ENCODE data around the gene FNDC11.

The FNDC11 gene, protein sequence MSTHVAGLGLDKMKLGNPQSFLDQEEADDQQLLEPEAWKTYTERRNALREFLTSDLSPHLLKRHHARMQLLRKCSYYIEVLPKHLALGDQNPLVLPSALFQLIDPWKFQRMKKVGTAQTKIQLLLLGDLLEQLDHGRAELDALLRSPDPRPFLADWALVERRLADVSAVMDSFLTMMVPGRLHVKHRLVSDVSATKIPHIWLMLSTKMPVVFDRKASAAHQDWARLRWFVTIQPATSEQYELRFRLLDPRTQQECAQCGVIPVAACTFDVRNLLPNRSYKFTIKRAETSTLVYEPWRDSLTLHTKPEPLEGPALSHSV

DNA sequence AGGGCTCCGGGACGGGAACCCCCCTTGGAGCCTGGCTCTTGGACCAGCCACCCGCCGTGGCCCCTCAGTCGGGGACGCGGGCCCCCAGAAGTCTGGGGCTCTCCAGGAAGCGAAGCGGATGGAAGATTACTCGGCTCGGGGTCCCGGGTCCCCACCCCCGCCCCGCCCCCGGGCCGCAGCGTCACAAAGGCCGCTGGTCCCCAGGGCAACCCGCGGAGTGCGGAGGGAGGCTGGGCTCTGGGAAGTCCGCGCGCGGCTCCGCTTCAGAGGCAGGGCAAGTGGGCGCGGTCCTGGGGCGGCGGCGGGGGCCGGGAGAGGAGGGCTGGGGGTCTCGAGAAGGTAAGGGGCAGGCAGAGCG lies at the start of gene FNDC11:
Gene FNDC11, plus strand, starts transcription at position 227 of the 358 bp plus-strand sequence. CDS start 1,505 bp downstream, outside the sequence.
- Histone ChIP-seq H3K4me3 (IDR thresholded peaks at IDR 0.05; ENCODE audit: insufficient read depth, low read depth, low read length) (no peak within 1 kb of the TSS), H3K79me2 (ENCODE audit: insufficient read depth, low read depth) (no peaks in the 10 kb centered on the region), H3K27ac (no peak within 1 kb of the TSS), H3K9ac (no peak within 1 kb of the TSS), H2AFZ (ENCODE audit: low read depth) (peak within 1 kb of the TSS; percentile 64), H3K27me3 (ENCODE audit: insufficient read depth, low read depth) (peaks cover 73% of the 10 kb centered on the region), H3K4me2 (peak within 1 kb of the TSS; percentile 89), H4K20me1 (ENCODE audit: insufficient read depth) (no peaks in the 10 kb centered on the region), H3K36me3 (ENCODE audit: insufficient read depth) (no peaks in the 10 kb centered on the region), H3K4me1 (ENCODE audit: low read depth, poor library complexity, severe bottlenecking) (peaks cover 17% of the 10 kb centered on the region)
- TF ChIP-seq, protein P1, sequence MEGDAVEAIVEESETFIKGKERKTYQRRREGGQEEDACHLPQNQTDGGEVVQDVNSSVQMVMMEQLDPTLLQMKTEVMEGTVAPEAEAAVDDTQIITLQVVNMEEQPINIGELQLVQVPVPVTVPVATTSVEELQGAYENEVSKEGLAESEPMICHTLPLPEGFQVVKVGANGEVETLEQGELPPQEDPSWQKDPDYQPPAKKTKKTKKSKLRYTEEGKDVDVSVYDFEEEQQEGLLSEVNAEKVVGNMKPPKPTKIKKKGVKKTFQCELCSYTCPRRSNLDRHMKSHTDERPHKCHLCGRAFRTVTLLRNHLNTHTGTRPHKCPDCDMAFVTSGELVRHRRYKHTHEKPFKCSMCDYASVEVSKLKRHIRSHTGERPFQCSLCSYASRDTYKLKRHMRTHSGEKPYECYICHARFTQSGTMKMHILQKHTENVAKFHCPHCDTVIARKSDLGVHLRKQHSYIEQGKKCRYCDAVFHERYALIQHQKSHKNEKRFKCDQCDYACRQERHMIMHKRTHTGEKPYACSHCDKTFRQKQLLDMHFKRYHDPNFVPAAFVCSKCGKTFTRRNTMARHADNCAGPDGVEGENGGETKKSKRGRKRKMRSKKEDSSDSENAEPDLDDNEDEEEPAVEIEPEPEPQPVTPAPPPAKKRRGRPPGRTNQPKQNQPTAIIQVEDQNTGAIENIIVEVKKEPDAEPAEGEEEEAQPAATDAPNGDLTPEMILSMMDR (conservative IDR thresholded peaks at IDR 0.05; ENCODE audit: low read depth, low read length): no peak

DNA sequence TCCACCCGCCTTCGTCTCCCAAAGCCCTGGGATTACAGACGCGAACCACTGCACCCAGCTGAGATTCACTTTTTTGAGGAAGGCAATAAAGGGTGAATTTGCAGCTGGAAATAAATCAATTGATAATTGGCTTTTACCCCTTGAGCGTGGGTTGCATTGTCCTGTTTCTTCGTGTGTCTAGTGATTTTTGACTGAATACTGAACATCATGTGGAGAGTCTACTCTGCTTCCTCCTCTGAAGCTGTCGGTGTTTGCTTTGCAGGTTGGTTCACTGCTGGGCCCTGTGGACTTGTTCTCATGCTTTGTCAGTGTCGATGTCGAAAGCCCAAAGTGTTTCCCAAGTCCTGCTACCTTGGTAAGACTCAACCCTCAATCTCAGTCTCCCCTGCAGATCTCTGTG lies 49.3 kb upstream of the FNDC11 start:
- Histone ChIP-seq H3K79me2 (ENCODE audit: insufficient read depth, low read depth) (no peaks in the 10 kb centered on the region), H3K36me3 (ENCODE audit: insufficient read depth) (no peaks in the 10 kb centered on the region), H3K27me3 (ENCODE audit: insufficient read depth, low read depth) (peaks cover 91% of the 10 kb centered on the region), H3K4me2 (no peak overlapping the region), H3K4me1 (ENCODE audit: low read depth, poor library complexity, severe bottlenecking) (peaks cover 3% of the 10 kb centered on the region), H3K27ac (no peak overlapping the region), H2AFZ (ENCODE audit: low read depth) (no peak overlapping the region), H3K9ac (no peak overlapping the region), H3K4me3 (IDR thresholded peaks at IDR 0.05; ENCODE audit: insufficient read depth, low read depth, low read length) (no peak overlapping the region), H4K20me1 (ENCODE audit: insufficient read depth) (no peaks in the 10 kb centered on the region)
- TF ChIP-seq, protein P1 (conservative IDR thresholded peaks at IDR 0.05; ENCODE audit: low read depth, low read length): no peak

DNA sequence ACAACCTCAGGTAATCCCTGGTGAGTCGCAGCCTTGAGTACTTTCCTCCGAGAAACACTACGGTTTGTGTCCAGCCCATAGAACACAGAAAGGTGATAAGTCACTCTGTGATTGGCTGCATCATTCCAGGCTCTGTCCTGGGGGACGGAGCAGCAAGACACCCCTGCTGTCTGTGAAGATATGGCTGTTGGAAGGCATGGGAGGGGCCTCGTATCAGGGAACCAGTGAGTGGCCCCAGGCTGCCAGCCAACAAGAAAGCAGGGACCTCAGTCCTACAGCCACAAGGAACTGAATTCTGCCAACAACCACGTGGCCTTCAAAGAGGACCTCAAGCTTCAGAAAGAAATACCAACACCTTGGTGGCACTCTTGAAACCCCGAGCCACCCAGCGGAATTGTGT lies 48.7 kb upstream of the FNDC11 start:
- TF ChIP-seq, protein P1 (conservative IDR thresholded peaks at IDR 0.05; ENCODE audit: low read depth, low read length): no peak
- Histone ChIP-seq H2AFZ (ENCODE audit: low read depth) (no peak overlapping the region), H3K4me1 (ENCODE audit: low read depth, poor library complexity, severe bottlenecking) (peaks cover 3% of the 10 kb centered on the region), H3K79me2 (ENCODE audit: insufficient read depth, low read depth) (no peaks in the 10 kb centered on the region), H3K27me3 (ENCODE audit: insufficient read depth, low read depth) (peaks cover 95% of the 10 kb centered on the region), H3K9ac (no peak overlapping the region), H4K20me1 (ENCODE audit: insufficient read depth) (no peaks in the 10 kb centered on the region), H3K36me3 (ENCODE audit: insufficient read depth) (no peaks in the 10 kb centered on the region), H3K27ac (no peak overlapping the region), H3K4me2 (no peak overlapping the region), H3K4me3 (IDR thresholded peaks at IDR 0.05; ENCODE audit: insufficient read depth, low read depth, low read length) (no peak overlapping the region)

DNA sequence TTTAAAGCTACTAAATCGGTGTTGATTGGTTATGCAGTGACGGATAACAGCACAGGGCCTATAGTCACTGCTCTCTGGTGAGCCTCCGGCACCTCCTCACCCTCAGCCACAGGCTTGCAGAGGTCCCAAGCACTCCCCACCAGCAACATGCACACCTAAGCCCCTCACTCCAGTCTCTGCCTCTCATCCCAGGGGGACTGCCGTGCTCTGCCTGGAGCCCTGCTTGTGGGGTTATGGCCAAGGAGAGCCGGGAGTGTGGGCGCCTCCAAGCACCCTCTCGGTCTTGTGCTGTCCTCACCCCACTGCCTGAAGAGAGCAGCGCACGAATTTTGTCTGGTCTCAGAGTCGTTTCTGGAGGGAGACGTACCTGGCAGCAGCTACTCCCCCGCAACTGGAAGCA lies 48.2 kb upstream of the FNDC11 start:
- H2AFZ ChIP-seq (ENCODE audit: low read depth): no peak overlapping the region
- TF ChIP-seq, protein P1 (conservative IDR thresholded peaks at IDR 0.05; ENCODE audit: low read depth, low read length): no peak

More for the DNA sequence above, 48.2 kb upstream of the FNDC11 start:
- Histone ChIP-seq H3K27ac (no peak overlapping the region), H3K4me3 (IDR thresholded peaks at IDR 0.05; ENCODE audit: insufficient read depth, low read depth, low read length) (no peak overlapping the region), H3K36me3 (ENCODE audit: insufficient read depth) (no peaks in the 10 kb centered on the region), H3K9ac (no peak overlapping the region), H3K27me3 (ENCODE audit: insufficient read depth, low read depth) (peaks cover 97% of the 10 kb centered on the region), H4K20me1 (ENCODE audit: insufficient read depth) (no peaks in the 10 kb centered on the region), H3K4me1 (ENCODE audit: low read depth, poor library complexity, severe bottlenecking) (peaks cover 3% of the 10 kb centered on the region), H3K79me2 (ENCODE audit: insufficient read depth, low read depth) (no peaks in the 10 kb centered on the region), H3K4me2 (no peak overlapping the region)
